ENCODE data around the gene KCP.

KCP gene

GRCh38 chr7:128869944-128870285, 40.6 kb downstream of the KCP start:
- no peak for DNase-seq

- DNase-seq: peak; percentile 32
Measured at GRCh38 chr7:128869138-128869943, 41.2 kb downstream of the KCP start.

DNA sequence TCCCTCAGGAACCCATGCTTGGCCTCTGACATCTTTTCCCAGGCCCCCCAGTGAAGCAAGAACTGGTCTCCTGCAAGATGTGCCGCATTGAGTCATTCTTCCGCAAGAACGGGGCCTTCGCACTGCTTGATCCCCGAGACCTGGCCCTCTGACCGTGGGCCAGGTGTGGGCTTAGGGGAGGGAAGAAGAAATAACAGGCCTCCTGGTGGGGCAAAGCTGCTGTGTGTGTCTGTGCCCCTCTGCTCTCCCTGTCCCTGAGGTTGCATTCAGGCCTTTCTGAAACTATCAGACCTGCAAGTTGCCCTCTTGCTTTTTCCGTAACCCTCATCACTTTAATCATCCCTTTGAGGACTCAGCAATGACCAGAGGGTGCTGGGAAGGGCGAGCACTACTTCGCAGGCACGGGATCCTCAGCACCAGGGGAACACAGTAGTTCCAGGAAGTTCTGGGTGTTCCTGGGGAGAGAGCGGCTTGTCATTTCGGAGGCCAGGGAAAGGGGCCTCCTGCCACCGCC, 41.8 kb downstream of the KCP start:
- no peak for DNase-seq

GRCh38 chr7:128867842-128868623, 42.5 kb downstream of the KCP start:
- peak; percentile 34 for DNase-seq

DNA sequence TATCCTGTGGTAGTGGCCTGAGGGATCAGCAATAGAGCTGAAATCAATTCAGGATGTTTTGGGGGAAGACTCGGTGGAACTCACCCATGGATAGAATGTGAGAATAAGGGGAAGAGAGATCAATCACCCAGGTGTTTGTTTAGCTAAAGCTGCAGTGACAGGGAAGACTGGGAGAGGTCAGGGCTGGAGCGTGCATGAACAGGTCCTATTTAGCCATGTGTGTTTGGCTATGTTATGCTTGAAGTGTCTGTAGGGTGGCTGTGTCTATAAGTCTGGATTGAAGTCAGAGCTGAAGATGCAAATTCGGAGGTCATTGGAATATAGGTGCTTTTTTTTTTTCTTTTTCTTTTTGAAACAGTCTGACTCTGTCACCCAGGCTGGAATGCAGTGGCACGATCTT, 43.3 kb downstream of the KCP start:
- DNase-seq: no peak

DNA sequence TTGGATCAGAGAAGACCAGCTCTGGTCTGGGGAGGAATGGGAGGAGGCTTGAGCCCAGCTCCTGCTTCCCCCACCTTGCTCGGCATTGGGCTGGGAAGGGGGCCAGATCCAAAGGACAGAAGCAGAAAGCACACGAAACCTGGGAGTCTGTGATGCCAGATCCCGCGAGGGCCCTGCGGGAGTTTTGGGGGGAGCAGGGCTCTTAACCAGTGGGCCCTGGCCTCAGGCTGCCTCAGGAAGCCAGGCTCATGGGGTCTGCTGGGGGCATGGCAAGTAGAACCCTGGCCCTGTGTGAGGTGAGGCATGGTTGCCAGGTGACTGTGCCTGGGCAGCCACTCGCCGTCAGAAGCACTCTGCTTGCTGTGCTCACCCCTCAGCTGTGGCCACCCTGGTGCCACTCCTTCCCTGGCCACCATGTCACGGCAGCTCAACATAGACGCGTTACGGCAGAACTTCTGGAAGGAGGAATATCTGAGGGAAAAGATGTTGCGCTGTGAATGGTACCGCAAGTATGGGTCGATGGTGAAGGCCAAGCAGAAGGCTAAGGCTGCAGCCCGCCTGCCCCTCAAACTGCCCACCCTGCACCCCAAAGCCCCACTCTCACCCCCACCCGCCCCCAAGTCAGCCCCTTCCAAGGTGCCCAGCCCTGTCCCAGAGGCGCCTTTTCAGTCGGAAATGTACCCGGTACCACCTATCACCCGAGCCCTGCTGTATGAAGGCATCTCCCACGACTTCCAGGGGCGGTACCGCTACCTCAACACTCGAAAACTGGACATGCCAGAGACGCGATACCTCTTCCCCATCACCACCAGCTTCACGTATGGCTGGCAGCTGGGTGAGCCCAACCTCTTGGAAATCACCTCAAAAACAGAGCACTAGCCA, 44.3 kb downstream of the KCP start:
- no peak for DNase-seq

DNA sequence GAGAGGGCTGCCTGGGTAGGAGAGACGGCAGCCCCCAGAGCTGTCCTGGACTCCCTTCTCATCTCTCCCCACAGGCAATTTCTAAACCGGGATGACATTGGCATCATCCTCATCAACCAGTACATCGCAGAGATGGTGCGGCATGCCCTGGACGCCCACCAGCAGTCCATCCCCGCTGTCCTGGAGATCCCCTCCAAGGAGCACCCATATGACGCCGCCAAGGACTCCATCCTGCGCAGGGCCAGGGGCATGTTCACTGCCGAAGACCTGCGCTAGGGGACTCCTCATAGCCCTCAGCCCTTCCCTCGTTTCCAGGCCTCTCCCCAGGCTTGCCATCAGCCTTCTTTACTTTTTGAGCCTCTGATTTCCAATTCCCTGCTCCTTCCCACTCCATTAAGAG, 45.2 kb downstream of the KCP start:
- no peak for DNase-seq

DNA sequence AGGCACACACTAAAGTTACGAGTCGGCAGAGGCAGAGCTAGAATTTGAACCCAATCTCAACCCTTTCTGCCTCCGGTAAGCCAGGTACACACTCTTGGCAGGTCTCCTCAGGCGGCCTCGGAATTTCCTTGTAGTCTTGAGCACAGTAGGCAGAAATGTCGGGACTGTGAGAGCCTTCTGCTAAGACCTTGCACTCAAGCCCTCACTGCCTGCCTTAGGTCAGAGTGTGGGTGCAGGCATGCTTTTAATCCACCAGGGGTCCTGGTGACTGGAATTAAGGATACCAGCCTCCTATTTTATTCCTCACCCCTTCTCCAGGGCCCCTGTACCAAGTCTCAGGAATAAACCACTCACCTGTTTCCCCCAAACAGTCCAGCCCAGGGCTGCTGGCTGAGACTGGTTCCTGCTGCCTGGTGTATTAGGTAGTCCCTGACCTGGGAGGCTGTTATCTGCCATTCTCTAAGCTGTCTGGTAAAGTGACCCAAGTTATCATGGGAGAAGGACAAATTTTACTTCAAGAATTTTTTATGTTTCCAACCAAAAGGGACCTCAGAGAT, 47.0 kb downstream of the KCP start:
- DNase-seq: peak; percentile 69

GRCh38 chr7:128862571-128863432, 47.7 kb downstream of the KCP start, which contains the start of gene ATP6V1F:
Gene ATP6V1F, plus strand, starts transcription at chr7:128862856. Its CDS starts 49 bp downstream, at chr7:128862905.
- DNase-seq: peak; percentile 97

GRCh38 chr7:128861957-128862570, 48.4 kb downstream of the KCP start:
- no peak for DNase-seq

- DNase-seq: peak; percentile 36
Measured at GRCh38 chr7:128860158-128861073, 50.1 kb downstream of the KCP start.

DNA sequence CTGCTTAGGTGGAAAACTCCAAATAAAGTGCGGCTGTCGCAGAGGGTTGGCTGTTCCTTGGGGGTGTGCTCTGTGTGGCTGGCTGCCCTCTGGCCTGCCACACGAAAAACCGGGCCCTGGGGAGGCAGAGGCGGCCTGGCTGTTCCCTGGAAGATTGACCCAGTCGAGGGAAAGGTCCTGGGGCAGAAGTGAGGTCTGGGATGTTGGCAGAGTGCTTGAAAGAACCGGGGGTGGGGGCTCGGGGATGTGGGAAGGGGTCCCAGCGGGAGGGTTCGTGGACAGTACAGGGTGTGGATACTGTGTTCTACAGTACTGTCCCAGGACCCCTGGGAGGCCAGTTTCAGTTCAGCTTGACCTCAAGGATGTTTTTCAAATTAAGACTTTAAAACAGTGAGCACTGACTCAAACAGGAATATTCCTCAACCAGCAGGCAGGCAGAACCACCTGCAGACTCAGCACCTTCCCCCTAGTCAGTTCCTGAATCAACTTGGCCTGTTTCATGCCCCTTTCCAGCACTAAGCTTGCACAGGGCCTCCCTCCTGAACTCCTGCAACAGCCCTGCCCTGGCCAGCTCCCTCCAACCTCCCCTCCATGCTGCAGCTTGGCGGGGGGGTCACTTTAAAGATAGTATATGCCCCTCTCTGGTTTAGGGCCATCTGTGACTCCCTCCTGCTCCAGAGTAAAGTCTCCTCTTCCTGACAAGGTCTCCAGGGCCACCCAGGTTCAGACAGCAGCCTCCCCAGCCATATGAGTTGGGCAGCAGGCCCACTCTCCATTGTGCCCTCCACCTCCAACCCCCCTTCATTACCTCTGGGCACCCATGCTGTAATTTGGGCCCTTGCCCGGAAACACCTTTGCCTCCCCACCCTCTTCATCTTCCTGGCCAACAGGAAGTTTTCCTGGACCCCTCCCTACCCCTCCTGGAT, 51.0 kb downstream of the KCP start:
- DNase-seq: no peak

GRCh38 chr7:128858380-128859231, 51.9 kb downstream of the KCP start:
- no peak for DNase-seq

DNA sequence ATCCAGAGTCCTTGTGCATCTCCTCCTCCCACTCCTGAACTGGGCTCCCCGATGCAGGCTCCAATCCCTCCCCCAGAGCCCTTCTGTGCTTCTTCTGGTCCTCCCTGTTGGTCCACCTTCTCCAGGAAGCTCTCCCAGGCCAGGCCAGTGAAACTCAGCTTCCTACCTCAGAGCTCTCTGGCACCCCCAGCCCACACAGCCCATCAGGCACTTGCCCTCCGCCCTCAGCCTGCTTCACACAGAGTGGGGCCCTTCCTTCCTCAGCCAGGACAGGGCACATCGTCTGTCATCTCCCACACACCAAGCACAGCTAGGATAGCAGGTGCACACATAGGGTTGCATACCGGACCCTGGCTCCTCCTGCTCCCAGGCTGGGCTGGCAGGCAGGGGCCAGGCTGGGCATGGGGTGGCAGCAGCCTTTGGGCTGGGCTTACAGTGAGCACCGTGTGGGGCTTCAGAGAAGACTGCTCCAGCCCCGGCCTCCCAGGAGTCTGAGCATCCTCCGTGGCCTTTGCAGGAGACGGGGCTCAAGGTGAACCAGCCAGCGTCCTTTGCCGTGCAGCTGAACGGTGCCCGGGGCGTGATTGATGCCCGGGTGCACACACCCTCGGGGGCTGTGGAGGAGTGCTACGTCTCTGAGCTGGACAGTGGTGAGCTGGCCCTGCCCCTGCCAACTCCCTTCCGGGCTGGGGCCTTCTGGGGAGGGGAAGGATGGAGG, 54.3 kb downstream of the KCP start:
- DNase-seq: no peak

DNA sequence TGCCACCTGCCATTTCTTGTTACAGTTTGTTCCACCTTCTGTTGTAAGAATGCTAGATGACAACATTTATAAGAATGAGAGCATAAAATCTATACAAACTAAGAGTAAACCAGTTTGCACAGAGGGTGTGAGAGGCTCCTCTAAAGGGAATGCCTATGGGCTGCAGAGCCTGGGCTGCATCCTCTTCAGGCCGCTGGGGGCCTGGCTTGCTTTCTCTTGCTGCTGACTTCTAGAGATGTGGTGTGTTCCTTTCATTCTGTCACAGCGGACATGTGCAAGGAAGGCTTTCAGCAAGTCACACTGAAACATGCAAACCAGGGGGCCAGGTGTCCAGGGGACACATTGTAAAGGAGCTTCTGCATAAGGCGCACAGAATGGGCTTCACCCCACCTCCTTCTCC, 55.0 kb downstream of the KCP start:
- DNase-seq: no peak

DNA sequence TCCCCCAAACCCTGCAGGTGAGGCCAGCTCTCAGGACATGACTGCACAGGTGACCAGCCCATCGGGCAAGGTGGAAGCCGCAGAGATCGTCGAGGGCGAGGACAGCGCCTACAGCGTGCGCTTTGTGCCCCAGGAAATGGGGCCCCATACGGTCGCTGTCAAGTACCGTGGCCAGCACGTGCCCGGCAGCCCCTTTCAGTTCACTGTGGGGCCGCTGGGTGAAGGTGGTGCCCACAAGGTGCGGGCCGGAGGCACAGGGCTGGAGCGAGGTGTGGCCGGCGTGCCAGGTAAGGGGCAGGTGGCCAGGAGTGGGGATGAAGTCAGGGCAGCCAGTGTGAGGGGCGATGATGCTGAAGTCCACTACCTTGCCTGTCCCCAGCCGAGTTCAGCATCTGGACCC, 56.1 kb downstream of the KCP start:
- DNase-seq: no peak

GRCh38 chr7:128853799-128854198, 56.7 kb downstream of the KCP start:
- DNase-seq: no peak

Data from fibroblast of skin of right quadriceps (primary cell).